Astrocyte of the cerebellum (primary cell): ENCODE measurements around the gene CCR5AS.
A peak's percentile ranks its signal among the peaks of the same experiment; 100 is the strongest.

Experiments used
- DNase-seq: peaks from one replicate; pipeline ENCODE4 v3.0.0-alpha.2; 2011; ENCODE audit warnings: low read depth
- H3K4me3 ChIP-seq: 2 replicates; pipeline ENCODE4 v1.5.1; 2011; ENCODE audit warnings: mild to moderate bottlenecking, low read depth, low read length, moderate library complexity
- CTCF ChIP-seq: IDR thresholded peaks from 2 replicates; pipeline ENCODE4 v1.5.1; 2012; ENCODE audit warnings: low read length, low read depth, moderate library complexity, mild to moderate bottlenecking; ENCODE audit errors: missing control alignments
- in situ Hi-C: cut with HindIII; loops from 2 replicates; pipeline ENCODE4 v1.10.0; 2017; ENCODE audit warnings: low sequenced_read_pairs

Gene CCR5AS

GRCh38 chr3:46378426-46378942 lies 28.4 kb downstream of the CCR5AS start:
- in situ Hi-C loops, result no loop called here
- DNase-seq, result peak; percentile 19
- H3K4me3 ChIP-seq, result no peak overlapping the region
- TF ChIP-seq CTCF, result peak; percentile 78

GRCh38 chr3:46375814-46376213 lies 31.1 kb downstream of the CCR5AS start:
- H3K4me3 ChIP-seq, result no peak overlapping the region
- DNase-seq, result no peak
- in situ Hi-C loops, result no loop called here
- TF ChIP-seq CTCF, result no peak

GRCh38 chr3:46375218-46375617 lies 31.6 kb downstream of the CCR5AS start:
- TF ChIP-seq CTCF, result no peak
- in situ Hi-C loops, result no loop called here
- no peak for DNase-seq
- H3K4me3 ChIP-seq, result no peak overlapping the region

GRCh38 chr3:46374755-46375154 lies 32.1 kb downstream of the CCR5AS start:
- no peak overlapping the region for H3K4me3 ChIP-seq
- no peak for DNase-seq
- in situ Hi-C loops, result no loop called here
- no peak for TF ChIP-seq CTCF

GRCh38 chr3:46372492-46373359 lies 34.1 kb downstream of the CCR5AS start:
- in situ Hi-C loops, result no loop called here
- peak; percentile 62 for TF ChIP-seq CTCF
- H3K4me3 ChIP-seq, result no peak overlapping the region
- DNase-seq, result peak; percentile 1

GRCh38 chr3:46371519-46372340 lies 35.1 kb downstream of the CCR5AS start:
- in situ Hi-C loops, result no loop called here
- no peak for DNase-seq
- TF ChIP-seq CTCF, result no peak
- H3K4me3 ChIP-seq, result no peak overlapping the region
